SH-SY5Y (cell line): Measurements from ENCODE around the gene PCNX2.

Source experiments
- GATA2 ChIP-seq: IDR thresholded peaks from 2 replicates; pipeline ENCODE4 v1.6.1; 2011; ENCODE audit warnings: mild to moderate bottlenecking, low read depth, low read length
- GATA3 ChIP-seq: IDR thresholded peaks from 2 replicates; pipeline ENCODE4 v1.6.1; 2011; ENCODE audit warnings: low read depth, mild to moderate bottlenecking, low read length, moderate library complexity

- TF ChIP-seq GATA3 (no peak), GATA2 (no peak)
Measured at GRCh38 chr1:233085566-233085965, 210.0 kb downstream of the PCNX2 start.
